K562 (cell line): ENCODE data around the gene KIF3A. TPM values are rescaled to one million over a fixed set of nuclear protein-coding genes. Genes with fewer than 3 reads are reported as not detected.

ENCODE experiments used
- BCL6 ChIP-seq: fragments of 250-450 bp; sonication (Bioruptor Pico); IDR thresholded peaks from 2 replicates; pipeline ENCODE4 v1.4.0; 2020
- EHMT2 ChIP-seq: fragments of 450-650 bp; IDR thresholded peaks from 2 replicates; pipeline ENCODE4 v1.6.1; 2018; ENCODE audit warnings: antibody characterized with exemption
- HMGXB4 ChIP-seq: sonication (generic); formaldehyde crosslinking; IDR thresholded peaks from 2 replicates; pipeline ENCODE4 v1.8.1; 2023; ENCODE audit warnings: mild to moderate bottlenecking, missing genetic modification reagents
- MLLT1 ChIP-seq, 2 experiments: fragments of 450-650 bp; IDR thresholded peaks; 2 replicates each; pipeline ENCODE4 v1.6.1; 2016
- POLR2B ChIP-seq: fragments of 450-650 bp; IDR thresholded peaks from 2 replicates; pipeline ENCODE4 v1.6.1; 2018; ENCODE audit warnings: low read depth; ENCODE audit not compliant: partially characterized antibody
- RBBP5 ChIP-seq: fragments of 200-600 bp; sonication (generic); IDR thresholded peaks from 2 replicates; pipeline ENCODE4 v1.6.1; 2012; ENCODE audit warnings: borderline replicate concordance, mild to moderate bottlenecking, low read length, control low read depth, inconsistent platforms; ENCODE audit not compliant: insufficient read depth, poor library complexity, severe bottlenecking
- YY1 ChIP-seq, 3 experiments: IDR thresholded peaks; 2 replicates each; pipeline ENCODE4 v1.6.1; 2011; ENCODE audit warnings: low read length in 2 of 3, mild to moderate bottlenecking in 2 of 3, moderate library complexity in 2 of 3, borderline replicate concordance in 1 of 3, control low read depth in 1 of 3, low read depth in 1 of 3; ENCODE audit not compliant: insufficient read depth in 3 of 3, insufficient replicate concordance in 2 of 3, control insufficient read depth in 1 of 3, insufficient read length in 1 of 3; ENCODE audit errors: extremely low read depth in 1 of 3
- polyA plus RNA-seq, 8 experiments: library from polyadenylated mRNA; depleted of rRNA in 4 of 8; stranded (reverse) in 5 of 8; unstranded in 3 of 8; fragments of >200 nt; fragmentation: Nextera tagmentation in 2 of 8; fragmentation: Illumina TruSeq in 1 of 8; extraction: Ambion mirVana in 2 of 8; extraction: Trizol in 1 of 8; gene quantifications; 2 replicates each; pipeline versions ENCODE4 v1.2.1 to v1.2.3, GENCODE V29; 2011 to 2014; ENCODE audit warnings: inconsistent platforms in 1 of 8, missing spikeins in 1 of 8
- total RNA-seq, 7 experiments: library from RNA; depleted of rRNA in 6 of 7; stranded (reverse); fragments of >200 nt in 6 of 7; fragmentation: Illumina TruSeq in 2 of 7; extraction: Trizol in 2 of 7; gene quantifications; 2 replicates each; pipeline versions ENCODE4 v1.2.1 to v1.2.3, GENCODE V29; 2011 to 2021; ENCODE audit warnings: low replicate concordance in 1 of 7

Gene KIF3A
- total and polyA plus RNA-seq, 9 of the 15 experiments (the other 6 are each of a cell fraction or from before 2014, with no cell fraction given): 1.5 to 7.8 (median 6.0) TPM

DNA sequence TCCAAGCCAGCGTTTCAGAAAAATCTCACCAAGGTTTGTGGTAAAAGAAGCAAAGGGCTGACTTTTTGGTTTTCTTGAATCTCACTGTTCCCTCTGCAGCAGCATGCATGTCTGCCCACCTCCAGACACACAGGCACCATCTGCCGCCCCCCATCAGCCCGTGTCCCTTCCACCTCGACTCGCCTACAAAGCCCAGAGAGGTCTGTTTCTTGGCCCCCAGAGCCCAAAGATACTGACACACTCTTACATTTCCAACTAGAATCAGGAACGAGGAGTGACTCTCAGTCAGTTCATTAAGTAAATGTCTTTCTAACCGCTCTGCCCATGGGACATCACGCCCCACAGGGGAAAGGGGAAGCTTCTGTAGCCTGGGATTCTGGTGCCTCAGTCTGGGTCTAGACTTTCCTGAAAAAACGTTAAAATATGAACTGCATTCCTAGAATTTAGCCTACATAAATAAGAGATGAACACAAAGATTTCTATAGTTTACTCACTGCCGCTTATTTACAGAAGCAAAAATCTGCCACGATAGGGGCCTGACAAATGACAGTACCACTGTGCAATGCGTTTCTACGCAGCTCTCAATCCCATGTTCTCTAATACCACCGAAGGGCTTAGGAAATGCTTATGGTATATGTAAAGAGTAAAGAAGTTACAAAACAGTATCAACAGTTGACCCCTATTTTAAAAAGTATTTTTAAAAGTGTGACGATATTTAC lies 59.5 kb downstream of the KIF3A start (continued):
- TF ChIP-seq MLLT1 (IDR thresholded peaks at IDR 0.05) (no peak), RBBP5 (no peak), HMGXB4 (no peak), POLR2B (no peak), YY1 (IDR thresholded peaks at IDR 0.05; ENCODE audit: borderline replicate concordance in 1 of 3, control insufficient read depth in 1 of 3, extremely low read depth in 1 of 3, insufficient read depth in 3 of 3, insufficient read length in 1 of 3, insufficient replicate concordance in 2 of 3, low read depth in 1 of 3, low read length in 2 of 3) (no peak), EHMT2 (no peak), BCL6 (no peak)
